ENCODE data around the gene ARHGEF17. TPM values are rescaled to one million over a fixed set of nuclear protein-coding genes. Genes with fewer than 3 reads are reported as not detected.

ARHGEF17 gene
- polyA plus RNA-seq, 3 donors: 0.16 to 1.2 (median 0.55) TPM

- no peak overlapping the region for H3K9ac ChIP-seq (ENCODE audit: insufficient read depth, low read length, poor library complexity, severe bottlenecking)
- peaks cover 0 to 6% of the 10 kb centered on the region in 2 donors for H3K36me3 Mint-ChIP-seq
- peaks cover 0 to 15% of the 10 kb centered on the region in 2 donors for H3K27me3 ChIP-seq (ENCODE audit: control insufficient read depth in 2 of 2, insufficient read depth in 2 of 2, low read length in 2 of 2)
- H3K27me3 Mint-ChIP-seq (ENCODE audit: low read depth in 3 of 3): peaks cover 10 to 29% (median 11%) of the 10 kb centered on the region in 3 donors
- H3K4me1 Mint-ChIP-seq: peaks cover 17% of the 10 kb centered on the region
- H3K4me1 ChIP-seq (ENCODE audit: control insufficient read depth in 1 of 2, insufficient read depth in 2 of 2, low read length in 2 of 2): peaks cover 27 to 34% of the 10 kb centered on the region in 2 donors
- intact Hi-C loops (cut with micrococcal nuclease): loop anchor here (5.0 to 10.0 kb wide), 2 partner anchors 81 to 89 kb away; no protein-coding TSS in a partner anchor
- no peaks in the 10 kb centered on the region for H4K20me1 ChIP-seq (ENCODE audit: insufficient read depth, low read length)
- H2AFZ ChIP-seq (ENCODE audit: insufficient read depth, low read depth, low read length, poor library complexity, severe bottlenecking): no peak overlapping the region
- no peak overlapping the region for H3K4me3 Mint-ChIP-seq
- DNase-seq: no peak
- H3K9me3 Mint-ChIP-seq: peaks cover 0 to 5% (median 0%) of the 10 kb centered on the region in 7 donors
- TF ChIP-seq CTCF (IDR thresholded peaks at IDR 0.05): no peak
- H3K36me3 ChIP-seq (replicated peaks in 1 of 2; ENCODE audit: control insufficient read depth in 1 of 2, insufficient read depth in 2 of 2, low read length in 2 of 2): no peaks in the 10 kb centered on the region
- no peak overlapping the region for H3K4me3 ChIP-seq (replicated peaks in 1 of 3; ENCODE audit: low read depth in 2 of 3, low read length in 3 of 3)
- no peaks in the 10 kb centered on the region for H3K9me3 ChIP-seq (replicated peaks in 1 of 2; ENCODE audit: control insufficient read depth in 1 of 2, insufficient read depth in 1 of 2, low read length in 2 of 2)
- peak overlapping the region in 4 of 7 donors; percentile 56 to 95 (median 74) for H3K27ac Mint-ChIP-seq
- no peaks in the 10 kb centered on the region for H3K79me2 ChIP-seq (ENCODE audit: insufficient read depth, low read length)
- no peak overlapping the region for H3K27ac ChIP-seq (ENCODE audit: low read depth in 1 of 2, low read length in 2 of 2)
- peak overlapping the region; percentile 83 for H3K4me2 ChIP-seq (replicated peaks; ENCODE audit: extremely low read depth, low read length, poor library complexity, severe bottlenecking)
- WGBS (ENCODE audit: insufficient coverage): 95% methylated on average over 3 of the region's 7 CpGs
Measured at GRCh38 chr11:73306069-73306841, 1.8 kb upstream of the ARHGEF17 start.

DNA sequence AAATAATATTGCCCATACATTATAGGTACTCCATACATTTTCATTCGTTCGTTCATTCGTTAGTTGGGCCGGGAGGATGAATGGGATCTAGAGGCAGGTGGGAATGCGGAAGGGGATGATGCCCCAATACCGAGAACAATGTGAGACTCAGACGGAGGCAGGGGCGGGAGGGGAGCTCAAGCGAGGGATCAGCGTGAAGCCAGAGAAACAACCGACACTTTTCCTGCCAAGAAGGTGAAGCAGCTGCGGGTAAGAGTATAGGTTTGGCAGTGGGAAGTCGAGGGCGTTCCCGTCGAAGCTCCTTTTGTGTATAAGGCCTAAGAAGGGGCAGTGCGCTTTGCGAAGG, 1.1 kb upstream of the ARHGEF17 start:
- no peaks in the 10 kb centered on the region for H3K36me3 ChIP-seq (replicated peaks in 1 of 2; ENCODE audit: control insufficient read depth in 1 of 2, insufficient read depth in 2 of 2, low read length in 2 of 2)
- 18% methylated on average over 16 of the region's 18 CpGs for WGBS (ENCODE audit: insufficient coverage)
- H3K27me3 Mint-ChIP-seq (ENCODE audit: low read depth in 3 of 3): peaks cover 13 to 31% (median 14%) of the 10 kb centered on the region in 3 donors
- intact Hi-C loops (cut with micrococcal nuclease): loop anchor here (1.0 to 10.0 kb wide), 3 partner anchors 28 to 88 kb away; no protein-coding TSS in a partner anchor
- H3K4me3 ChIP-seq (replicated peaks in 1 of 3; ENCODE audit: low read depth in 2 of 3, low read length in 3 of 3): peak overlapping the region in 2 of 3 experiments; percentile 55 to 78
- H3K4me1 ChIP-seq (ENCODE audit: control insufficient read depth in 1 of 2, insufficient read depth in 2 of 2, low read length in 2 of 2): peaks cover 27 to 34% of the 10 kb centered on the region in 2 donors
- TF ChIP-seq CTCF (IDR thresholded peaks at IDR 0.05): no peak
- no peak for DNase-seq
- peak overlapping the region; percentile 80 to 94 for H3K4me3 Mint-ChIP-seq
- peak overlapping the region; percentile 47 to 95 (median 83) for H3K27ac Mint-ChIP-seq
- H2AFZ ChIP-seq (ENCODE audit: insufficient read depth, low read depth, low read length, poor library complexity, severe bottlenecking): peak overlapping the region; percentile 57
- peaks cover 0 to 5% (median 0%) of the 10 kb centered on the region in 7 donors for H3K9me3 Mint-ChIP-seq
- peak overlapping the region; percentile 83 for H3K4me2 ChIP-seq (replicated peaks; ENCODE audit: extremely low read depth, low read length, poor library complexity, severe bottlenecking)
- no peaks in the 10 kb centered on the region for H3K79me2 ChIP-seq (ENCODE audit: insufficient read depth, low read length)
- H3K27ac ChIP-seq (ENCODE audit: low read depth in 1 of 2, low read length in 2 of 2): no peak overlapping the region
- peaks cover 0 to 6% of the 10 kb centered on the region in 2 donors for H3K36me3 Mint-ChIP-seq
- H3K4me1 Mint-ChIP-seq: peaks cover 20% of the 10 kb centered on the region
- no peak overlapping the region for H3K9ac ChIP-seq (ENCODE audit: insufficient read depth, low read length, poor library complexity, severe bottlenecking)
- no peaks in the 10 kb centered on the region for H4K20me1 ChIP-seq (ENCODE audit: insufficient read depth, low read length)
- no peaks in the 10 kb centered on the region for H3K9me3 ChIP-seq (replicated peaks in 1 of 2; ENCODE audit: control insufficient read depth in 1 of 2, insufficient read depth in 1 of 2, low read length in 2 of 2)
- peaks cover 0 to 15% of the 10 kb centered on the region in 2 donors for H3K27me3 ChIP-seq (ENCODE audit: control insufficient read depth in 2 of 2, insufficient read depth in 2 of 2, low read length in 2 of 2)
